MM.1S (cell line): ENCODE data around the gene NR2E3.

Experiments used
- DNase-seq: peaks from one replicate; pipeline ENCODE4 v3.0.0-alpha.2; 2015
- H2AFZ ChIP-seq: fragments of 300-600 bp; sonication (generic); 2 replicates; pipeline ENCODE4 v1.6.0; 2016; ENCODE audit warnings: antibody characterized with exemption, low read length
- H3F3A ChIP-seq: fragments of 300-600 bp; sonication (generic); 2 replicates; pipeline ENCODE4 v1.6.1; 2016; ENCODE audit warnings: mild to moderate bottlenecking, antibody characterized with exemption, low read length, moderate library complexity, mixed read lengths; ENCODE audit not compliant: insufficient read depth
- H3K27ac ChIP-seq: fragments of 300-600 bp; sonication (generic); 2 replicates; pipeline ENCODE4 v1.5.1; 2016; ENCODE audit warnings: mild to moderate bottlenecking, low read length
- H3K27me3 ChIP-seq: fragments of 300-600 bp; sonication (generic); replicated peaks from 2 replicates; pipeline ENCODE4 v1.6.0; 2016; ENCODE audit warnings: low read length; ENCODE audit not compliant: insufficient read depth
- H3K36me3 ChIP-seq: fragments of 300-600 bp; sonication (generic); replicated peaks from 2 replicates; pipeline ENCODE4 v1.6.1; 2016; ENCODE audit warnings: mild to moderate bottlenecking, low read length, mixed read lengths; ENCODE audit not compliant: insufficient read depth
- H3K4me1 ChIP-seq: fragments of 300-600 bp; sonication (generic); 2 replicates; pipeline ENCODE4 v1.6.1; 2016; ENCODE audit warnings: low read length, mixed read lengths
- H3K4me2 ChIP-seq: fragments of 300-600 bp; sonication (generic); 2 replicates; pipeline ENCODE4 v1.6.0; 2016; ENCODE audit warnings: low read depth, low read length
- H3K4me3 ChIP-seq: fragments of 300-600 bp; sonication (generic); 2 replicates; pipeline ENCODE4 v1.5.1; 2016; ENCODE audit warnings: low read length, mixed read lengths
- H3K79me2 ChIP-seq: fragments of 300-600 bp; sonication (generic); 2 replicates; pipeline ENCODE4 v1.6.1; 2016; ENCODE audit warnings: mixed run types, low read length, mixed read lengths
- H3K9ac ChIP-seq: fragments of 300-600 bp; sonication (generic); 2 replicates; pipeline ENCODE4 v1.6.1; 2016; ENCODE audit warnings: low read length, mixed read lengths
- H3K9me2 ChIP-seq: fragments of 300-600 bp; sonication (generic); replicated peaks from 2 replicates; pipeline ENCODE4 v1.6.1; 2016; ENCODE audit warnings: mild to moderate bottlenecking, low read length, mixed read lengths; ENCODE audit not compliant: insufficient read depth
- H3K9me3 ChIP-seq: fragments of 300-600 bp; sonication (generic); replicated peaks from 2 replicates; pipeline ENCODE4 v1.6.1; 2016; ENCODE audit warnings: mild to moderate bottlenecking, low read length, mixed read lengths; ENCODE audit not compliant: insufficient read depth
- H4K20me1 ChIP-seq: fragments of 300-600 bp; sonication (generic); 2 replicates; pipeline ENCODE4 v1.6.1; 2016; ENCODE audit warnings: mild to moderate bottlenecking, low read length, moderate library complexity, mixed read lengths; ENCODE audit not compliant: insufficient read depth
- EZH2 ChIP-seq: fragments of 300-600 bp; sonication (generic); optimal IDR thresholded peaks from 2 replicates; pipeline ENCODE3; 2017; ENCODE audit warnings: low read depth, mild to moderate bottlenecking, antibody characterized with exemption, low read length, mixed read lengths
- EZH2phosphoT487 ChIP-seq: fragments of 300-600 bp; sonication (generic); IDR thresholded peaks from 2 replicates; pipeline ENCODE4 v1.6.1; 2018; ENCODE audit warnings: antibody characterized with exemption, low read length
- TF ChIP-seq, protein P1 (sequence below): fragments of 300-600 bp; sonication (generic); IDR thresholded peaks from 2 replicates; pipeline ENCODE4 v1.5.1; 2016; ENCODE audit warnings: antibody characterized with exemption, low read length, mixed read lengths

NR2E3 gene

DNA sequence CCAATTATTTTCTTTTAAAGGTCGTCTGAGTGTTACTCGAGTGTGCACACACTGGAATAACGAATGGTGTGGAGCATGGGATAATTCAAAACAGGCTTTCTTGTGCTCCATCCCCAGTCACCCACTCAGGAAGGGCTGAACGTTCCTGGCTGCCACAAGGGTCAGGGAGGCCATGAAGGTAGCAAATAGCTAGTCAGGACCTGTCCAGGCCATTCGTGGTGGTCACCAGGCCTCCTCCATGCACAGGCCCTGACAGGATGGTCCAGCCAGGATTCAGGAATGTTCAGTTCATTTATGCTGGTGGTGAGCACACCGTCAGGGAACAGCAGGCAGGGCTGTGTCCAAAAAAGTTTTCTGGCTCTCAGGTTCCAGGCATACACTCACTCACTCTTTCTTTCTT is 11.7 kb upstream of the NR2E3 start:
- Histone ChIP-seq H3F3A (no peaks in the 10 kb centered on the region), H4K20me1 (no peaks in the 10 kb centered on the region), H3K36me3 (no peaks in the 10 kb centered on the region), H3K9me3 (no peaks in the 10 kb centered on the region), H3K27ac (no peak overlapping the region), H3K9ac (no peak overlapping the region), H3K4me3 (no peak overlapping the region), H3K4me1 (no peaks in the 10 kb centered on the region), H3K79me2 (no peaks in the 10 kb centered on the region), H2AFZ (no peak overlapping the region), H3K4me2 (no peak overlapping the region), H3K9me2 (no peaks in the 10 kb centered on the region), H3K27me3 (no peaks in the 10 kb centered on the region)
- no peak for DNase-seq
- no peak for TF ChIP-seq EZH2phosphoT487
- TF ChIP-seq EZH2 = no peak
- TF ChIP-seq, protein P1, sequence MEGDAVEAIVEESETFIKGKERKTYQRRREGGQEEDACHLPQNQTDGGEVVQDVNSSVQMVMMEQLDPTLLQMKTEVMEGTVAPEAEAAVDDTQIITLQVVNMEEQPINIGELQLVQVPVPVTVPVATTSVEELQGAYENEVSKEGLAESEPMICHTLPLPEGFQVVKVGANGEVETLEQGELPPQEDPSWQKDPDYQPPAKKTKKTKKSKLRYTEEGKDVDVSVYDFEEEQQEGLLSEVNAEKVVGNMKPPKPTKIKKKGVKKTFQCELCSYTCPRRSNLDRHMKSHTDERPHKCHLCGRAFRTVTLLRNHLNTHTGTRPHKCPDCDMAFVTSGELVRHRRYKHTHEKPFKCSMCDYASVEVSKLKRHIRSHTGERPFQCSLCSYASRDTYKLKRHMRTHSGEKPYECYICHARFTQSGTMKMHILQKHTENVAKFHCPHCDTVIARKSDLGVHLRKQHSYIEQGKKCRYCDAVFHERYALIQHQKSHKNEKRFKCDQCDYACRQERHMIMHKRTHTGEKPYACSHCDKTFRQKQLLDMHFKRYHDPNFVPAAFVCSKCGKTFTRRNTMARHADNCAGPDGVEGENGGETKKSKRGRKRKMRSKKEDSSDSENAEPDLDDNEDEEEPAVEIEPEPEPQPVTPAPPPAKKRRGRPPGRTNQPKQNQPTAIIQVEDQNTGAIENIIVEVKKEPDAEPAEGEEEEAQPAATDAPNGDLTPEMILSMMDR = no peak

DNA sequence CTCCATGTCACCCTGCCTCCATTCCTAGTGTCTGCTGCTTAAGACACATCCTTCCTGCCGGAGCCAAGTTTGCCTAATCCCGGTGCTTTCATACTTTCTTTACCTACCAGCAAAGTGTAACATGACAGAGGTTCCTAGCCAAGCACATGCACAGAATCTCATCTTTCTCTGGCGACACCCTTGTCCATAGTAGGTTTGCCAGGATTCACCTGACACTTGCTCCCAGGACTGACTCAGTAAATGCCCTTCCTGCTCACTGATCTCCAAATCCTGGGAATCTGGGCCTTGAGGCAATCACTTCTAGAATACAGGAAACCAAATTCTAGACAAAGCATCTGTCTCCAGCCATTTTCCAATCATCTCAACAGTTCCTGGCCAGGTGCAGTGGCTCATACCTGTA is 10.2 kb upstream of the NR2E3 start:
- H3K4me1 ChIP-seq = no peaks in the 10 kb centered on the region
- TF ChIP-seq EZH2 (no peak), EZH2phosphoT487 (no peak)
- TF ChIP-seq, protein P1 = no peak
- no peaks in the 10 kb centered on the region for H3K27me3 ChIP-seq
- no peak overlapping the region for H3K4me3 ChIP-seq
- no peaks in the 10 kb centered on the region for H3K79me2 ChIP-seq
- DNase-seq = no peak
- no peak overlapping the region for H3K4me2 ChIP-seq
- H3K9me3 ChIP-seq = no peaks in the 10 kb centered on the region
- no peak overlapping the region for H2AFZ ChIP-seq
- no peaks in the 10 kb centered on the region for H4K20me1 ChIP-seq
- H3K9ac ChIP-seq = no peak overlapping the region
- H3K9me2 ChIP-seq = no peaks in the 10 kb centered on the region
- peaks cover 3% of the 10 kb centered on the region; the same call in 1 of the 2 replicates for H3F3A ChIP-seq
- H3K27ac ChIP-seq = no peak overlapping the region
- no peaks in the 10 kb centered on the region for H3K36me3 ChIP-seq

DNA sequence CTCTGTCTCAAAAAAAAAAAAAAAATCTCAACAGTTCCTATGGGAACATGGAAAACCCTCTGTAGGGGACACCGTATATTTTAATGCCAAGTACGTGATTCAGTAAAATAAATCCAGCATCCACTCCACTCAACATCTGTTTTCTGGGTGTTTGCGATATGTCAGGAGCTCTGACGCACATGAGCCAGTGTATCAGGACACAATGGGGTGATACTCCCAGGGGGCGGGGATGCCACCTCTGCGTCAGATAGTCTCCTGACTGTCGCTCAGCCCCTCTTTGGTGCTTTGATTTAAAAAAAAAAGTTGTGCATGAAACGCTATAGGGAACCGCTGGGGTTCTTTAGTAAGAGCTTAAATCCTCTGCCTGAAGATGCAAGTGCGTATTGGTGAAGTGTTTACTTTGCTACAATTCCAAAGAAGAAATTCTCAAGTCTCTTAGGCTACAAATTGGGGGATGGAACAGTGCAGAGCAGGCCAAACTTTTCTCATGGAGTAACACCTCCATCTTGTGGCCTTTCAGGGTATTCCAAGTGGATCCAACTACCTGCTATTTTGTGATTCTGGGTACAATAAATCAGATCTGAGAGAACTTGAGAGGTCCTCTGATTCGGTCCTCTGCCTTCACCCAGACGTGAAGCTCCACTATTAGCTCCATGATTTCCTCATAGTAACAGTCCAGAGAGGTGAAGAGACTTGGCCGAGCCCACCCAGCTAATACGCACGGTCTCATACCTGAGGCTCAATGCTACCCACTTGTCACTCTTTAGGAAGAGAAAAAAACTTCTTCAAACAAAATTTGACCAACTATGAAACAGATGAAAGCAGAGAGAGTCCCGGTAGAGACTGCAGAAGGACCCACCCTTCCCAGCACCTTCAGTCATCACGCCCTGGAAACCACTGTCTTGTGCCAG is 9.3 kb upstream of the NR2E3 start:
- TF ChIP-seq EZH2phosphoT487 (no peak), EZH2 (no peak)
- TF ChIP-seq, protein P1 = peak; percentile 65
- Histone ChIP-seq H3K9ac (no peak overlapping the region), H3K4me2 (no peak overlapping the region), H3K36me3 (no peaks in the 10 kb centered on the region), H3K4me1 (no peaks in the 10 kb centered on the region), H3K79me2 (no peaks in the 10 kb centered on the region), H4K20me1 (no peaks in the 10 kb centered on the region), H3K27ac (no peak overlapping the region), H3K4me3 (no peak overlapping the region), H3F3A (peaks cover 3% of the 10 kb centered on the region; the same call in 1 of the 2 replicates), H3K9me2 (no peaks in the 10 kb centered on the region), H2AFZ (no peak overlapping the region), H3K9me3 (no peaks in the 10 kb centered on the region), H3K27me3 (no peaks in the 10 kb centered on the region)
- peak; percentile 53 for DNase-seq
